ENCODE measurements around the gene CEP131.

Gene CEP131

GRCh38 chr17:81182596-81182995 lies 40.2 kb downstream of the CEP131 start:
- no peak for DNase-seq

GRCh38 chr17:81181811-81182185 lies 41.0 kb downstream of the CEP131 start:
- DNase-seq: no peak

- DNase-seq: no peak
These were observed 41.6 kb downstream of the CEP131 start for GRCh38 chr17:81180836-81181810.

GRCh38 chr17:81179861-81180260 lies 42.9 kb downstream of the CEP131 start:
- no peak for DNase-seq

- DNase-seq: no peak
These were observed 43.5 kb downstream of the CEP131 start for GRCh38 chr17:81179220-81179619.

- DNase-seq: no peak
These were observed 44.4 kb downstream of the CEP131 start for GRCh38 chr17:81178136-81179091.

GRCh38 chr17:81176666-81177065 lies 46.1 kb downstream of the CEP131 start:
- DNase-seq: no peak

- DNase-seq: no peak
These were observed 49.0 kb downstream of the CEP131 start for GRCh38 chr17:81173762-81174155.

- no peak for DNase-seq
These were observed 49.6 kb downstream of the CEP131 start for GRCh38 chr17:81173052-81173761.

- no peak for DNase-seq
These were observed 50.8 kb downstream of the CEP131 start for GRCh38 chr17:81171941-81172340.

- DNase-seq: no peak
These were observed 51.9 kb downstream of the CEP131 start for GRCh38 chr17:81170727-81171494.

- no peak for DNase-seq
These were observed 52.9 kb downstream of the CEP131 start for GRCh38 chr17:81169870-81170309.

- no peak for DNase-seq
These were observed 55.1 kb downstream of the CEP131 start for GRCh38 chr17:81167638-81168037.

GRCh38 chr17:81167194-81167524 lies 55.6 kb downstream of the CEP131 start:
- no peak for DNase-seq

GRCh38 chr17:81166033-81166492 lies 56.7 kb downstream of the CEP131 start, which contains the start of gene AATK:
AATK (minus strand) TSS chr17:81166221; CDS start chr17:81165992, 229 bp downstream.
- DNase-seq: no peak

- DNase-seq: no peak
These were observed 57.3 kb downstream of the CEP131 start, which contains the start of gene PVALEF for GRCh38 chr17:81165246-81166032. PVALEF (plus strand) TSS chr17:81165507; CDS start chr17:81181227, 15,720 bp downstream.

- DNase-seq: no peak
These were observed 58.2 kb downstream of the CEP131 start for GRCh38 chr17:81164371-81165245.

GRCh38 chr17:81163703-81164370 lies 58.9 kb downstream of the CEP131 start:
- no peak for DNase-seq

GRCh38 chr17:81163051-81163695 lies 59.6 kb downstream of the CEP131 start:
- no peak for DNase-seq
